Smooth muscle cell of the umbilical artery (primary cell): ENCODE measurements around the gene SYN1. TPM values are rescaled to one million over a fixed set of nuclear protein-coding genes. Genes with fewer than 3 reads are reported as not detected.

ENCODE experiments used
- total RNA-seq: library from RNA; depleted of rRNA; stranded (reverse); fragments of >200 nt; gene quantifications from 2 replicates; pipeline ENCODE4 v1.2.3, GENCODE V29; 2014

Gene SYN1
- under 0.01 and 0.14 TPM in 2 replicates for total RNA-seq

GRCh38 chrX:47619486-47620302 is at the start of gene SYN1:
Gene SYN1 (minus strand): TSS chrX:47619857. CDS start chrX:47619728, 129 bp downstream.

GRCh38 chrX:47658684-47659420 is 39.2 kb upstream of the SYN1 start, which contains the start of gene UXT:
Gene UXT (minus strand): TSS chrX:47659180. CDS start chrX:47658927, 253 bp downstream.

GRCh38 chrX:47650164-47651042 is 30.7 kb upstream of the SYN1 start, which contains the start of gene ELK1:
Gene ELK1 (minus strand): TSS chrX:47650563. CDS start chrX:47641441, 9,122 bp downstream.

GRCh38 chrX:47629419-47630200 is 10.0 kb upstream of the SYN1 start, which contains the start of gene CFP:
Gene CFP (minus strand): TSS chrX:47629930. CDS start chrX:47629844, 86 bp downstream.

GRCh38 chrX:47581731-47582647 is 37.7 kb downstream of the SYN1 start, which contains the start of gene TIMP1:
Gene TIMP1 (plus strand): TSS chrX:47582436. CDS start chrX:47583416, 980 bp downstream.

GRCh38 chrX:47560934-47561658 is 58.6 kb downstream of the SYN1 start, which contains the start of gene ARAF:
Gene ARAF (plus strand): TSS chrX:47561205. CDS start chrX:47562968, 1,763 bp downstream.

Other genes with a start within 250 kb of the SYN1 start
- gene ZNF157, start 249.3 kb downstream of the SYN1 start, total RNA-seq, result 0.09 TPM in 1 of 2 replicates, not detected in the other
- 5.3 and 7.8 TPM in 2 replicates for gene ZNF41, start 136.6 kb downstream of the SYN1 start, total RNA-seq
- 13.4 and 20.3 TPM in 2 replicates for gene ARAF, start 58.7 kb downstream of the SYN1 start, total RNA-seq
- gene TIMP1, start 37.4 kb downstream of the SYN1 start, total RNA-seq, result 1,164 and 1,671 TPM in 2 replicates
- gene CFP, start 10.1 kb upstream of the SYN1 start, total RNA-seq, result 0.05 and 0.30 TPM in 2 replicates
- gene ELK1, start 30.7 kb upstream of the SYN1 start, total RNA-seq, result 16.0 and 24.2 TPM in 2 replicates
- gene UXT, start 39.3 kb upstream of the SYN1 start, total RNA-seq, result 57.9 and 125 TPM in 2 replicates
- 8.0 and 9.2 TPM in 2 replicates for gene ZNF81, start 217.0 kb upstream of the SYN1 start, total RNA-seq